ENCODE measurements around the gene RNASEH1.

The RNASEH1 gene

GRCh38 chr2:3588084-3588483, 30.0 kb upstream of the RNASEH1 start:
- TF ChIP-seq, protein P1, sequence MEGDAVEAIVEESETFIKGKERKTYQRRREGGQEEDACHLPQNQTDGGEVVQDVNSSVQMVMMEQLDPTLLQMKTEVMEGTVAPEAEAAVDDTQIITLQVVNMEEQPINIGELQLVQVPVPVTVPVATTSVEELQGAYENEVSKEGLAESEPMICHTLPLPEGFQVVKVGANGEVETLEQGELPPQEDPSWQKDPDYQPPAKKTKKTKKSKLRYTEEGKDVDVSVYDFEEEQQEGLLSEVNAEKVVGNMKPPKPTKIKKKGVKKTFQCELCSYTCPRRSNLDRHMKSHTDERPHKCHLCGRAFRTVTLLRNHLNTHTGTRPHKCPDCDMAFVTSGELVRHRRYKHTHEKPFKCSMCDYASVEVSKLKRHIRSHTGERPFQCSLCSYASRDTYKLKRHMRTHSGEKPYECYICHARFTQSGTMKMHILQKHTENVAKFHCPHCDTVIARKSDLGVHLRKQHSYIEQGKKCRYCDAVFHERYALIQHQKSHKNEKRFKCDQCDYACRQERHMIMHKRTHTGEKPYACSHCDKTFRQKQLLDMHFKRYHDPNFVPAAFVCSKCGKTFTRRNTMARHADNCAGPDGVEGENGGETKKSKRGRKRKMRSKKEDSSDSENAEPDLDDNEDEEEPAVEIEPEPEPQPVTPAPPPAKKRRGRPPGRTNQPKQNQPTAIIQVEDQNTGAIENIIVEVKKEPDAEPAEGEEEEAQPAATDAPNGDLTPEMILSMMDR (IDR thresholded peaks at IDR 0.05; ENCODE audit: poor library complexity, severe bottlenecking): no peak
- Histone ChIP-seq H3K4me1 (ENCODE audit: insufficient read depth, poor library complexity, severe bottlenecking) (no peaks in the 10 kb centered on the region), H3K27me3 (ENCODE audit: insufficient read depth, poor library complexity, severe bottlenecking) (no peaks in the 10 kb centered on the region), H3K9me3 (ENCODE audit: severe bottlenecking) (no peaks in the 10 kb centered on the region), H3K36me3 (ENCODE audit: low read depth) (peaks cover 11% of the 10 kb centered on the region), H3K27ac (ENCODE audit: poor library complexity, severe bottlenecking) (no peak overlapping the region), H3K4me3 (ENCODE audit: severe bottlenecking) (no peak overlapping the region)
- no peak for DNase-seq (ENCODE audit: low spot score)
- ATAC-seq (ENCODE audit: low read depth): no peak

- Histone ChIP-seq H3K27ac (ENCODE audit: poor library complexity, severe bottlenecking) (no peak overlapping the region), H3K9me3 (ENCODE audit: severe bottlenecking) (no peaks in the 10 kb centered on the region), H3K4me3 (ENCODE audit: severe bottlenecking) (no peak overlapping the region), H3K27me3 (ENCODE audit: insufficient read depth, poor library complexity, severe bottlenecking) (no peaks in the 10 kb centered on the region), H3K36me3 (ENCODE audit: low read depth) (peaks cover 11% of the 10 kb centered on the region), H3K4me1 (ENCODE audit: insufficient read depth, poor library complexity, severe bottlenecking) (no peaks in the 10 kb centered on the region)
- DNase-seq (ENCODE audit: low spot score) (no peak), ATAC-seq (ENCODE audit: low read depth) (no peak)
- TF ChIP-seq, protein P1 (IDR thresholded peaks at IDR 0.05; ENCODE audit: poor library complexity, severe bottlenecking): no peak
Observed at GRCh38 chr2:3587432-3587831, 29.3 kb upstream of the RNASEH1 start.

DNA sequence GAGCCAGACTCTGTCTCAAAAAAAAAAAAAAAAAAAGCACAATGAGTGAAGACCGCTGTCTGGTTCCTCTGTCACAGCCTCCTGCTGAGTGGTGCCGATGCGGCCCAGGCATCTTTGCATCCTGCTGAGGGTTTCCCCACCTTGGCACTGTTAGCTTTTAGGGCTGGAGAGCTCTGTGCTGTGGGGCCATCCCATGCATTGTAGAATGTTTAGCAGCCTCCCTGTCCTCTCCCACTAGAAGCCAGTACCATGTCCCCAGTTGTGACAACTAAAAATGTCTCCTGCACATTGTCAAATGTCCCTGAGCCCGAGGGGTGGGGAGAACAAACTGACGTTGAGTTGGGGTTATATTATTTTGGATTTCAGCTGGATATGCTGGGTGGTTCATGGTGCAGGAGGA, 28.9 kb upstream of the RNASEH1 start:
- no peaks in the 10 kb centered on the region for H3K9me3 ChIP-seq (ENCODE audit: severe bottlenecking)
- no peak for ATAC-seq (ENCODE audit: low read depth)

GRCh38 chr2:3586220-3586619, 28.1 kb upstream of the RNASEH1 start:
- Histone ChIP-seq H3K27ac (ENCODE audit: poor library complexity, severe bottlenecking) (no peak overlapping the region), H3K27me3 (ENCODE audit: insufficient read depth, poor library complexity, severe bottlenecking) (no peaks in the 10 kb centered on the region), H3K4me1 (ENCODE audit: insufficient read depth, poor library complexity, severe bottlenecking) (no peaks in the 10 kb centered on the region), H3K9me3 (ENCODE audit: severe bottlenecking) (no peaks in the 10 kb centered on the region), H3K4me3 (ENCODE audit: severe bottlenecking) (no peak overlapping the region), H3K36me3 (ENCODE audit: low read depth) (peaks cover 21% of the 10 kb centered on the region)
- TF ChIP-seq, protein P1 (IDR thresholded peaks at IDR 0.05; ENCODE audit: poor library complexity, severe bottlenecking): no peak
- DNase-seq (ENCODE audit: low spot score): no peak
- no peak for ATAC-seq (ENCODE audit: low read depth)

More for the DNA sequence above, 28.9 kb upstream of the RNASEH1 start:
- Histone ChIP-seq H3K4me3 (ENCODE audit: severe bottlenecking) (no peak overlapping the region), H3K27me3 (ENCODE audit: insufficient read depth, poor library complexity, severe bottlenecking) (no peaks in the 10 kb centered on the region), H3K4me1 (ENCODE audit: insufficient read depth, poor library complexity, severe bottlenecking) (no peaks in the 10 kb centered on the region), H3K27ac (ENCODE audit: poor library complexity, severe bottlenecking) (no peak overlapping the region), H3K36me3 (ENCODE audit: low read depth) (peaks cover 13% of the 10 kb centered on the region)
- TF ChIP-seq, protein P1 (IDR thresholded peaks at IDR 0.05; ENCODE audit: poor library complexity, severe bottlenecking): no peak
- DNase-seq (ENCODE audit: low spot score): no peak

GRCh38 chr2:3585261-3586109, 27.4 kb upstream of the RNASEH1 start:
- TF ChIP-seq, protein P1 (IDR thresholded peaks at IDR 0.05; ENCODE audit: poor library complexity, severe bottlenecking): no peak
- ATAC-seq (ENCODE audit: low read depth) (no peak; the same call in 2 of the 3 replicates), DNase-seq (ENCODE audit: low spot score) (no peak)
- Histone ChIP-seq H3K4me1 (ENCODE audit: insufficient read depth, poor library complexity, severe bottlenecking) (no peaks in the 10 kb centered on the region), H3K36me3 (ENCODE audit: low read depth) (peaks cover 29% of the 10 kb centered on the region), H3K9me3 (ENCODE audit: severe bottlenecking) (no peaks in the 10 kb centered on the region), H3K27me3 (ENCODE audit: insufficient read depth, poor library complexity, severe bottlenecking) (no peaks in the 10 kb centered on the region), H3K27ac (ENCODE audit: poor library complexity, severe bottlenecking) (no peak overlapping the region), H3K4me3 (ENCODE audit: severe bottlenecking) (no peak overlapping the region)

All from RWPE2 (cell line).